Stimulated activated CD8-positive, alpha-beta memory T cell treated with anti-CD3 and anti-CD28 coated beads, Interleukin-4, amount 100 ng/mL, for 48 hours (primary cell): Measurements from ENCODE around the gene ARL17B.
A peak's percentile ranks its signal among the peaks of the same experiment; 100 is the strongest.
"Not testable (repeated sequence)": the region's sequence is repeated elsewhere in the genome, so short reads cannot be mapped to it uniquely, and the experiment has no call there.

Experiments used
- DNase-seq: peaks from one replicate; pipeline ENCODE4 v3.0.0-alpha.2; 2020

The ARL17B gene

DNA sequence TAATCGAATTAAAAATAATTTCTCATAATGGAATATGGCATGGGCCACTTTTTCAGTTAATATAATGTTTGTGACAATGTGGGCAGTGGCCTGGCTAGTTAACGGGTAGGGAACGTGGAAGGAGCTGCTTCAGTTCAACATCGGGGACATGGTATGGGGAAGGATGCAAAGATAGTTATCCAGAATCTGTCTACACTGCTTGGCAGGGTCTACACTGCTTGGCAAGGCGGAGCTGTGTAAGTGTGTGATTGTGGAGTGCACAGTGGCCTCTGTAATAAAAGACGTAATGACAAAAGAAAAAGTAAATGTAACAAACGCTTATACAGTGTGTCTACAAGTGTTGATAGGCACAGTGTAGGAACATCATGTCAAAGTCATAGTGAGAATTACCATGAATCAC, 74.0 kb downstream of the ARL17B start:
- not testable (repeated sequence) for DNase-seq

DNA sequence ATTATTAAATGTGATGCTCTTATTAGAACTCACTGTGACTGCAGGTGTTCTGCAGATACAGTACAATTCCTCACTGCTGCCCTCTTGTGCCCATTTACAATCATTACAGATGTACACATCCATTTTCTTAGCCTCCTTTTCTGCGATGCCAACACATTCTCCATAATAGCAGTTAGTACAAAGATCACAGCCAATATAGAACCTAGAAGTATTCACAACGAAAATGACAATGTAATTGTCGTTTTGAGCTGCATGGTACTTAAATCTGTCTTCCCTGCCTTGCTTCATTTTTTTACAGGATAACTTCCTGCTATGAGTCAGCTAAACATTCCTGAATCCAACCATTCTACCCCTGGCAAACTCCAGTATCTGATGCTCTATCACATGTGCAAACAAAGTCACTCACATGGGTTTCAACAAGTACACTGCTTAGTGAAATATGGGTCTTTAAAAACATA, 74.8 kb downstream of the ARL17B start:
- DNase-seq, result peak; percentile 73

- DNase-seq, result not testable (repeated sequence)
Measured at GRCh38 chr17:46285500-46285899, 76.1 kb downstream of the ARL17B start.

GRCh38 chr17:46284467-46284866, 77.1 kb downstream of the ARL17B start:
- peak; percentile 66 for DNase-seq

GRCh38 chr17:46282635-46283034, 78.9 kb downstream of the ARL17B start:
- not testable (repeated sequence) for DNase-seq

GRCh38 chr17:46281336-46281735, 80.2 kb downstream of the ARL17B start:
- not testable (repeated sequence) for DNase-seq

DNA sequence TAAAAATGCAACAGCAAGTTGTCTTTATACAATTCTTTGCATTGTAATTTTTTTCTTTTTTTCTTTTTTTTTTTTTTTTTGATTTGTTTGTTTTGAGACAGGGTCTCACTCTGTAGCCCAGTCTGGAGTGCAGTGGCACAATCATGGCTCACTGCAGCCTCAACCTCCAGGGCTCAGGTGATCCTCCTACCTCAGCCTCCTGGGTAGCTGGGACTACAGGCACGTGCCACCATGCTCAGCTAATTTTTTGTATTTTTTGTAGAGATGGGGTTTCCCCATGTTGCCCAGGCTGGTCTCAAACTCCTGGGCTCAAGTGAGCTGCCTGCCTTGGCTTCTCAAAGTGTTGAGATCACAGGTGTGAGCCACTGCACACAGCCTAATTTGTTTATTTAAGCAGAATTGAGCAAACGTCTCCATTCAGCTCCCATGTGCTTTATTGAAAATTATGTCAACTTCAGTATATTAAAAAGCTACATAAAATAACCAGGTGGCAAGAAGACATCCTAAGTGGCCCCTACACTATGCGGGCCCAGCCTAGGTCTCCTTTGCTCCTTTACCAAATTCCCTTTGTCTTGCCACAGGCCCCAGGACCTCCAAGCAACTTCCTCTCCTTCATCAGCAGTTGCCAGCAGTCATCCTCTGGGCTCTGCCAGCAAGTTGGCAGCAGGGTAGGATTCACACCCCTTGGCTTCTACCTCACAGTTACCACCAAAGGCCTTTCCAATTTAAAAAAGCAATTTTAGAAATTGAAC, 84.7 kb downstream of the ARL17B start:
- DNase-seq, result not testable (repeated sequence)

DNA sequence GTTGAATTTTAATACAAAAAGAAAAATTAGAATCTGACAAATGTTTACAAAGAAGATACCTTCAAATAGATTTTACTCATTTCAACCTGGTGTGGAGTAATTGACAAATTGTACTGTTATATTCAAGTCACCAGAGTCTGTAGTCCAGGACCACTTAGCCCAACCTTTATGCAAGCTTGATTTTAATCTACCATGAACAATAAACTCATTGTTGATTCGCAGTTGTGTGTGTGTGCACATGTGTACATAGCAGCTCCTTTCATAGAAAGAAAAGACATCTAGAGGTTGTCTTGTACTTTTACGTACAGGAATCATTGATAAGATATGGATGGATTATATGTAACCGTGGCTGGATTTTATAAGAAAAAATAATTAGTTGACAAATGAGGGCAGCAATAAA, 87.3 kb downstream of the ARL17B start:
- DNase-seq, result no peak

GRCh38 chr17:46273541-46274236, 87.9 kb downstream of the ARL17B start:
- DNase-seq, result no peak

- no peak for DNase-seq
Measured at GRCh38 chr17:46270032-46270431, 91.5 kb downstream of the ARL17B start.

DNA sequence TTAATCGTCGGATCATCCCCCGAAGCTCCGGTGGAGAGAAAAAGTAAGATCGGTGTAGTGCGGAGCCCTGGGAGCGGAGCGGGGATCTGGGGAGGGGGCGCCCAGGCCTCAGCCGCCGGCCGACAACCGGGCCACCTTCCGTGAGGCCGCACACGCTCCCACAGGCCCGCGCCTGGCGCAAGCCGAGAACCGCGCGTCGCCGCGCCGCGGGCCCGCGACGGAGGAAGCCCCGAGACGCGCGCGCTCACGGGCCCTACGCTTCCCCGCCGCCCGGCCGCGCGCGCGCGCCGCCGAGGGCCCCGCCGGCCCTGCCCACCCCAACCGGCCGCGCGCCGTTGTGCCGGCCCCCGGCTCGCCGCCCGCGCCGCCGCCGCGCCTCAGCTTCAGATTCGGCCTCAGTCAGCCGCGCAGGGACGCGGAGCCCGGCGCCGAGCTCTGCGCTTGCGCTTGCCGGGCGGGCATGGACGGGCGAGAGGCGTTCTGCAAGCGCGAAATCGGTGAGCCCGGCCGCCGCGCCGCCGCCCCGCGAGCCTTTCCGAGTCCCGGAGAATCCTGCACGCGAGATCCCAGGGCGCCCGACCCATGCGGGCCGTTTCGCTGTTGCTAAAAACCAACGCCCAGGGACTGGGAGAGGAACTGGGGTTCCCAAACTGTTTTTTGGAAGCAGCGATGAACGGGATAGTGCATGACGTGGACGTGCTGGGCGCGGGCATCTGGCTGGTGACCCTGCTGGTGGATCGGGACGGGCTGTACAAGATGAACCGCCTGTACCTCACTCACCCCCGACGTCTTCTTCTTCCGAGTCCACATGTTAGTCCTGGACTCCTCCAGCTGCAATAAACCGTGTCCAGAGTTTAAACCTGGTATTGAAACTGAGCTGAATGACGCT, 94.7 kb downstream of the ARL17B start:
- peak; percentile 91 for DNase-seq

GRCh38 chr17:46266063-46266655, 95.4 kb downstream of the ARL17B start:
- DNase-seq, result peak; percentile 48

DNA sequence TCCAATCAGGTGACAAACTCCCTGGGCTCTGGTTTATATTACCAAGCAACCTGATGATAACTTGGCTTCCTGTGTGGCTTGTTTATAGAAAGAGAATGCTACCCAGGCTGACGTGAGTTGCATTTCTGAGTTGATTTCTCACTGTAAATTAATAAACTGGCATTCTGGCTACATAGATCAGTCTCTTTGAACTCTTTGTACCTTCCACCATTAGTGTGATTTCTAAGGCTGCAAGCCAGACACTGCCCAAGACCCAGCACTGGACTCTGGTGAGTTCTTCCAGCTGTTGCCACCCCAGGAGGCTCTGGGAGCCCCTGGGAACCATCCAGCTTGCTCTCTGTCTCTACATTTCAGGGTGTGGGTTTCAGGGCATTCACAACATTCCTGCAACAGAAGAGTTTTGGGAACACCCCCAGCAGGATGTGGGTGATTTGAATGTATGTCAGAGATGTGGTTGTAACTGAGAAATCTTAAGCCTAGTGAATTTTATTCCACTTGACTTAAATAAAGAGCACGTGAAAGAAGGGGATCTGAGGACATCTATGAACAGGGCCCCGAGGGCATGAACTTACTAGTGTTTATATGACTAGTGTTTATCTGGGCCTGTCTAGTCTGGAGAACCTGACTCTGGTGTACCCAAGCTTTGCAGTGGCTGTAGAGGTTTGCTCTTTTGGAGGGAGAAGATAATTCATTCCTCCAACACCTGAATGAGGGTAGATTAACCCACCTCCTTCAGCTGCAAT, 96.9 kb downstream of the ARL17B start:
- DNase-seq, result no peak

- DNase-seq, result no peak
Measured at GRCh38 chr17:46262271-46262670, 99.3 kb downstream of the ARL17B start.

GRCh38 chr17:46259845-46260661, 101.5 kb downstream of the ARL17B start:
- DNase-seq, result not testable (repeated sequence)

DNA sequence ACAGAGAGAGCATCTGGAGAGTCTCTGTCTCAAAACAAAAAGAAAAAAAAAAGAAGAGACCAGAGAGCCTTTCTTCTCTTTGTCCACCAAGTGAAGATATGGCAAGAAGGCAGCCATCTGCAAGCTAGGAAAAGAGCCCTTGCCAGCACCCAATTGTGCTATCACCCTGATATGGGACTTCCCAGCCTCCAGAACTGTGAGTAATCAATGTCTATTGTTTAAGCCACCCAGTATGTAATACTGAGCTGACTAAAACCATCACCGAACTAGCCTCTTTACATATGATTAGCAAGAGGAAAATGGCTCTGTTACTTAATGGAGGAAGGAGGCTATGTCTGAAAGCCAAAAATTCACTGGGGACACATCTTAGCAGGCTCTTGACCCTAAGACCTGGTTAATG, 105.2 kb downstream of the ARL17B start:
- DNase-seq, result not testable (repeated sequence)

GRCh38 chr17:46254215-46254614, 107.4 kb downstream of the ARL17B start:
- not testable (repeated sequence) for DNase-seq

DNA sequence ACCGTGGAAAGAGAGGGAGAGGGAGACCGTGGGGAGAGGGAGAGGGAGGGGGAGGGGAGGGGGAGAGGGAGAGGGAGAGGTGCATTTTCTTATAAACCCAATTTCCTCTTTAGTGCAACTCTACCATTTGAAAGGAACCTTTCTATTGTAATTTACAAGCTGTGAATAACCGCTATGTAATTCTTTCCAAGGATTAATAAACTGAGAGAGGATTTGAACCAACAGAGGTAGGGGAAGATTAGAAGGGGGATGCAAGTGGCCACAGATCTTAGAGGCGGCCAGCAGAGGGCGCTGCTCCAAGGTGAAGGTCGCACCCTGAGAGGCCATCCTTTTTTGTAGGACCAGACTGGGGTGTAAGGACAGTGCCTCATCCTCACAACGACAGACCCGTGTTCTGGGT, 107.8 kb downstream of the ARL17B start:
- peak; percentile 91 for DNase-seq

GRCh38 chr17:46252804-46253203, 108.8 kb downstream of the ARL17B start:
- DNase-seq, result not testable (repeated sequence)

GRCh38 chr17:46249153-46249552, 112.4 kb downstream of the ARL17B start:
- not testable (repeated sequence) for DNase-seq
